Ascending aorta (tissue), 2 donors: ENCODE results near the gene LRRC45. TPM values are rescaled to one million over a fixed set of nuclear protein-coding genes. Genes with fewer than 3 reads are reported as not detected.

Source experiments
- DNase-seq, 2 donors: peaks; one replicate each; pipeline ENCODE4 v3.0.0-alpha.2; 2019; ENCODE audit warnings: low spot score in 2 of 2
- H3K27ac ChIP-seq, 2 donors: fragments of 200-600 bp; sonication (generic); one replicate each; pipeline ENCODE4 v1.5.1; 2016 to 2017; ENCODE audit warnings: mild to moderate bottlenecking in 1 of 2
- H3K27me3 ChIP-seq: fragments of 200-600 bp; sonication (generic); one replicate; pipeline ENCODE4 v1.5.1; 2017
- H3K36me3 ChIP-seq, 2 donors: fragments of 200-600 bp; sonication (generic); one replicate each; pipeline ENCODE4 v1.5.1; 2016
- H3K4me1 ChIP-seq, 2 donors: fragments of 200-600 bp; sonication (generic); one replicate each; pipeline ENCODE4 v1.5.1; 2016 to 2017; ENCODE audit warnings: mild to moderate bottlenecking in 1 of 2
- H3K4me3 ChIP-seq, 2 donors: fragments of 200-600 bp; sonication (generic); one replicate each; pipeline ENCODE4 v1.5.1; 2016 to 2017; ENCODE audit warnings: mild to moderate bottlenecking in 1 of 2
- H3K9me3 ChIP-seq, 2 donors: fragments of 200-600 bp; sonication (generic); one replicate each; pipeline ENCODE4 v1.5.1; 2016
- CTCF ChIP-seq, 3 experiments: fragments of 200-600 bp in 2 of 3; fragments of 450-650 bp in 1 of 3; sonication (generic) in 2 of 3; IDR thresholded peaks; one replicate each; pipeline ENCODE4 v1.5.1; 2016 to 2019; ENCODE audit warnings: antibody characterized with exemption in 3 of 3, mild to moderate bottlenecking in 1 of 3, moderate library complexity in 1 of 3
- intact Hi-C: fragments of 100-400 bp; cut with DNase I; formaldehyde crosslinking; loops from one replicate; pipeline ENCODE4 v1.15.1; 2023
- total RNA-seq: library from RNA; depleted of rRNA; stranded (reverse); fragments of >200 nt; gene quantifications from one replicate; pipeline ENCODE4 v1.1.0, GENCODE V29; 2016

LRRC45 gene
- total RNA-seq, 1 donor from 2014 or later, result 2.0 TPM

GRCh38 chr17:82077617-82078358, 54.7 kb downstream of the LRRC45 start:
- Histone ChIP-seq H3K27me3 (no peaks in the 10 kb centered on the region), H3K36me3 (peaks cover 35 to 44% of the 10 kb centered on the region in 2 donors), H3K27ac (no peak overlapping the region), H3K4me1 (no peaks in the 10 kb centered on the region), H3K9me3 (no peaks in the 10 kb centered on the region), H3K4me3 (no peak overlapping the region)
- TF ChIP-seq CTCF (IDR thresholded peaks at IDR 0.05), result no peak
- DNase-seq, result no peak
- intact Hi-C loops, result no loop called here

GRCh38 chr17:82078433-82078832, 55.3 kb downstream of the LRRC45 start:
- Histone ChIP-seq H3K9me3 (no peaks in the 10 kb centered on the region), H3K36me3 (peaks cover 42 to 51% of the 10 kb centered on the region in 2 donors), H3K27ac (no peak overlapping the region), H3K27me3 (no peaks in the 10 kb centered on the region), H3K4me3 (no peak overlapping the region), H3K4me1 (no peaks in the 10 kb centered on the region)
- TF ChIP-seq CTCF (IDR thresholded peaks at IDR 0.05), result no peak
- DNase-seq, result no peak
- intact Hi-C loops, result no loop called here

GRCh38 chr17:82079001-82079677, 56.0 kb downstream of the LRRC45 start:
- no peak for DNase-seq
- Histone ChIP-seq H3K27ac (no peak overlapping the region), H3K9me3 (no peaks in the 10 kb centered on the region), H3K27me3 (no peaks in the 10 kb centered on the region), H3K4me3 (no peak overlapping the region), H3K36me3 (peaks cover 49 to 58% of the 10 kb centered on the region in 2 donors), H3K4me1 (no peaks in the 10 kb centered on the region)
- no peak for TF ChIP-seq CTCF (IDR thresholded peaks at IDR 0.05)
- intact Hi-C loops, result no loop called here

- H3K36me3 ChIP-seq, result peaks cover 59 to 69% of the 10 kb centered on the region in 2 donors
- no peaks in the 10 kb centered on the region for H3K27me3 ChIP-seq
- intact Hi-C loops, result no loop called here
- H3K4me3 ChIP-seq, result no peak overlapping the region
- no peak overlapping the region for H3K27ac ChIP-seq
- DNase-seq, result no peak
- no peak for TF ChIP-seq CTCF (IDR thresholded peaks at IDR 0.05)
- no peaks in the 10 kb centered on the region for H3K4me1 ChIP-seq
- H3K9me3 ChIP-seq, result no peaks in the 10 kb centered on the region
Observed at GRCh38 chr17:82080048-82080788, 57.1 kb downstream of the LRRC45 start.

Other genes with a start within 250 kb of the LRRC45 start
- not detected for gene GCGR, start 219.2 kb upstream of the LRRC45 start, total RNA-seq
- gene MCRIP1, start 190.0 kb upstream of the LRRC45 start, total RNA-seq, result 149 TPM
- not detected for gene PPP1R27, start 188.3 kb upstream of the LRRC45 start, total RNA-seq
- 670 TPM for gene P4HB, start 162.8 kb upstream of the LRRC45 start, total RNA-seq
- 314 TPM for gene ARHGDIA, start 152.0 kb upstream of the LRRC45 start, total RNA-seq
- 31.8 TPM for gene ALYREF, start 131.7 kb upstream of the LRRC45 start, total RNA-seq
- 108 TPM for gene ANAPC11, start 131.6 kb upstream of the LRRC45 start, total RNA-seq
- gene NPB, start 121.1 kb upstream of the LRRC45 start, total RNA-seq, result 1.5 TPM
- 81.1 TPM for gene PCYT2, start 111.9 kb upstream of the LRRC45 start, total RNA-seq
- 32.6 TPM for gene SIRT7, start 105.1 kb upstream of the LRRC45 start, total RNA-seq
- gene MAFG, start 95.6 kb upstream of the LRRC45 start, total RNA-seq, result 28.7 TPM
- gene PYCR1, start 86.0 kb upstream of the LRRC45 start, total RNA-seq, result 31.5 TPM
- gene MYADML2, start 76.1 kb upstream of the LRRC45 start, total RNA-seq, result not detected
- not detected for gene NOTUM, start 62.1 kb upstream of the LRRC45 start, total RNA-seq
- gene ASPSCR1, start 45.7 kb upstream of the LRRC45 start, total RNA-seq, result 45.1 TPM
- gene CENPX, start 427 bp upstream of the LRRC45 start, total RNA-seq, result 41.3 TPM
- not detected for gene RAC3, start 8.4 kb downstream of the LRRC45 start, total RNA-seq
- gene DCXR, start 14.4 kb downstream of the LRRC45 start, total RNA-seq, result 160 TPM
- 73.7 TPM for gene RFNG, start 28.5 kb downstream of the LRRC45 start, total RNA-seq
- 42.1 TPM for gene GPS1, start 28.6 kb downstream of the LRRC45 start, total RNA-seq
- 111 TPM for gene DUS1L, start 42.5 kb downstream of the LRRC45 start, total RNA-seq
- 90.9 TPM for gene FASN, start 74.9 kb downstream of the LRRC45 start, total RNA-seq
- gene CCDC57, start 189.5 kb downstream of the LRRC45 start, total RNA-seq, result 12.8 TPM
- 253 TPM for gene SLC16A3, start 205.7 kb downstream of the LRRC45 start, total RNA-seq